GM23338 (cell line): ENCODE data around the gene SYPL2. TPM values are rescaled to one million over a fixed set of nuclear protein-coding genes. Genes with fewer than 3 reads are reported as not detected.

Experiments used
- ATAC-seq: fragments of 200-7000 bp; cut with Tn5 transposase; 3 replicates; pipeline ENCODE4 v1.9.1; 2020
- DNase-seq: peaks from one replicate; pipeline ENCODE4 v3.0.0-alpha.2; 2015; ENCODE audit warnings: low spot score
- H2AFZ ChIP-seq: fragments of 200-600 bp; sonication (generic); 2 replicates; pipeline ENCODE4 v1.8.0; 2016; ENCODE audit warnings: antibody characterized with exemption, mild to moderate bottlenecking, moderate library complexity
- H3F3A ChIP-seq: fragments of 200-600 bp; sonication (generic); replicated peaks from 2 replicates; pipeline ENCODE4 v1.8.0; 2017; ENCODE audit warnings: antibody characterized with exemption, mixed run types, low read depth
- H3K27ac ChIP-seq: fragments of 200-600 bp; sonication (generic); 2 replicates; pipeline ENCODE4 v1.6.1; 2016; ENCODE audit warnings: low read depth
- H3K27me3 ChIP-seq: fragments of 200-600 bp; sonication (generic); 2 replicates; pipeline ENCODE4 v1.8.0; 2016; ENCODE audit warnings: mild to moderate bottlenecking, mixed run types, moderate library complexity; ENCODE audit not compliant: insufficient read depth
- H3K36me3 ChIP-seq: fragments of 200-600 bp; sonication (generic); 2 replicates; pipeline ENCODE4 v1.8.0; 2016; ENCODE audit warnings: mild to moderate bottlenecking; ENCODE audit not compliant: insufficient read depth
- H3K4me1 ChIP-seq: fragments of 200-600 bp; sonication (generic); 2 replicates; pipeline ENCODE4 v1.8.0; 2016; ENCODE audit warnings: mild to moderate bottlenecking, moderate library complexity; ENCODE audit not compliant: insufficient read depth
- H3K4me2 ChIP-seq: fragments of 200-600 bp; sonication (generic); 2 replicates; pipeline ENCODE4 v1.7.1; 2017; ENCODE audit warnings: mixed run types
- H3K4me3 ChIP-seq: fragments of 200-600 bp; sonication (generic); 2 replicates; pipeline ENCODE4 v1.6.1; 2016; ENCODE audit warnings: mixed run types
- H3K79me2 ChIP-seq: fragments of 200-600 bp; sonication (generic); replicated peaks from 2 replicates; pipeline ENCODE4 v1.8.0; 2017; ENCODE audit warnings: mild to moderate bottlenecking; ENCODE audit not compliant: insufficient read depth
- H3K9me2 ChIP-seq: fragments of 200-600 bp; sonication (generic); 2 replicates; pipeline ENCODE4 v1.8.0; 2017; ENCODE audit not compliant: insufficient read depth
- H4K20me1 ChIP-seq: fragments of 200-600 bp; sonication (generic); replicated peaks from 2 replicates; pipeline ENCODE4 v1.8.0; 2017; ENCODE audit warnings: mild to moderate bottlenecking; ENCODE audit not compliant: insufficient read depth
- H3K27ac Mint-ChIP-seq: 2 replicates; pipeline ENCODE4 v1.8.0; 2020; ENCODE audit warnings: inconsistent platforms, mild to moderate bottlenecking, moderate library complexity, mixed read lengths
- H3K27me3 Mint-ChIP-seq: 3 replicates; pipeline ENCODE4 v1.8.0; 2022; ENCODE audit warnings: low read depth, mild to moderate bottlenecking, moderate library complexity, mixed read lengths, inconsistent platforms; ENCODE audit not compliant: insufficient read depth, poor library complexity
- H3K36me3 Mint-ChIP-seq: 3 replicates; pipeline ENCODE4 v1.8.0; 2021; ENCODE audit warnings: low read depth, mild to moderate bottlenecking, inconsistent platforms, moderate library complexity, mixed read lengths
- H3K4me1 Mint-ChIP-seq: 3 replicates; pipeline ENCODE4 v1.8.0; 2020; ENCODE audit warnings: mild to moderate bottlenecking, inconsistent platforms, mixed read lengths
- H3K4me3 Mint-ChIP-seq: 3 replicates; pipeline ENCODE4 v1.8.0; 2021; ENCODE audit warnings: moderate library complexity, mild to moderate bottlenecking, inconsistent platforms, mixed read lengths
- H3K9me3 Mint-ChIP-seq: 3 replicates; pipeline ENCODE4 v1.8.0; 2020; ENCODE audit warnings: moderate library complexity, mild to moderate bottlenecking, inconsistent platforms, mixed read lengths
- CREB1 ChIP-seq: fragments of 250-450 bp; sonication (Bioruptor Pico); IDR thresholded peaks from 2 replicates; pipeline ENCODE4 v1.5.0; 2020; ENCODE audit warnings: low read depth, mild to moderate bottlenecking, moderate library complexity
- CTCF ChIP-seq, 2 experiments: fragments of 200-600 bp in 1 of 2; sonication (generic) in 1 of 2; conservative IDR thresholded peaks; 2 replicates each; pipeline versions ENCODE4 v1.5.1 to v1.6.1; 2016 to 2017; ENCODE audit warnings: antibody characterized with exemption in 2 of 2, low read depth in 2 of 2, mild to moderate bottlenecking in 2 of 2, moderate library complexity in 1 of 2
- EZH2 ChIP-seq: fragments of 200-600 bp; sonication (generic); IDR thresholded peaks from one replicate; pipeline ENCODE4 v1.8.0; 2017; ENCODE audit warnings: antibody characterized with exemption, mild to moderate bottlenecking, low read depth; ENCODE audit not compliant: unreplicated experiment
- EZH2phosphoT487 ChIP-seq: fragments of 200-600 bp; sonication (generic); IDR thresholded peaks from one replicate; pipeline ENCODE4 v1.8.1; 2018; ENCODE audit warnings: antibody characterized with exemption; ENCODE audit not compliant: unreplicated experiment
- POLR2AphosphoS5 ChIP-seq: IDR thresholded peaks from 2 replicates; pipeline ENCODE4 v1.6.1; 2016; ENCODE audit warnings: antibody characterized with exemption, low read depth
- ZNF114 ChIP-seq: fragments of 250-450 bp; sonication (Bioruptor Pico); IDR thresholded peaks from 2 replicates; pipeline ENCODE4 v1.5.0; 2020; ENCODE audit warnings: mild to moderate bottlenecking, moderate library complexity
- ZNF331 ChIP-seq: fragments of 250-450 bp; sonication (Bioruptor Pico); IDR thresholded peaks from 2 replicates; pipeline ENCODE4 v1.5.0; 2020; ENCODE audit warnings: low read depth, mild to moderate bottlenecking, moderate library complexity
- ZNF462 ChIP-seq: fragments of 250-450 bp; sonication (Bioruptor Pico); IDR thresholded peaks from 2 replicates; pipeline ENCODE4 v1.5.0; 2020; ENCODE audit warnings: mild to moderate bottlenecking, moderate library complexity
- polyA plus RNA-seq: library from polyadenylated mRNA; unstranded; fragments of >200 nt; fragmentation: Nextera tagmentation; extraction: Ambion mirVana; gene quantifications from 2 replicates; pipeline ENCODE4 v1.2.1, GENCODE V29; 2016
- total RNA-seq: library from RNA; depleted of rRNA; stranded (reverse); fragments of >200 nt; shearing (Covaris generic); gene quantifications from 2 replicates; pipeline ENCODE4 v1.2.3, GENCODE V29; 2014

Gene SYPL2
- total and polyA plus RNA-seq, 2 experiments from 2014 or later: 0.40 to 0.49 TPM

GRCh38 chr1:109516872-109517271 is 50.5 kb downstream of the SYPL2 start (continued):
- TF ChIP-seq ZNF462 (CRISPR knock-in tag): no peak
- TF ChIP-seq ZNF114: no peak
- no peak for TF ChIP-seq ZNF331 (CRISPR knock-in tag)
- TF ChIP-seq EZH2: no peak
- TF ChIP-seq POLR2AphosphoS5: no peak
- no peak for TF ChIP-seq EZH2phosphoT487
- TF ChIP-seq CREB1 (CRISPR knock-in tag): no peak

- Histone ChIP-seq H3F3A (no peaks in the 10 kb centered on the region), H3K36me3 (no peaks in the 10 kb centered on the region), H3K4me3 (no peak overlapping the region), H4K20me1 (no peaks in the 10 kb centered on the region), H3K79me2 (no peaks in the 10 kb centered on the region), H3K4me2 (no peak overlapping the region), H3K9me2 (no peaks in the 10 kb centered on the region), H3K27me3 (no peaks in the 10 kb centered on the region), H3K27ac (no peak overlapping the region), H3K4me1 (no peaks in the 10 kb centered on the region), H2AFZ (no peak overlapping the region)
- peaks cover 2% of the 10 kb centered on the region for H3K27me3 Mint-ChIP-seq
- ATAC-seq (no peak), DNase-seq (no peak)
- TF ChIP-seq CTCF (conservative IDR thresholded peaks at IDR 0.05; ENCODE audit: low read depth in 2 of 2) (no peak), ZNF114 (no peak)
- no peak overlapping the region for H3K4me3 Mint-ChIP-seq
- H3K4me1 Mint-ChIP-seq: peaks cover 6% of the 10 kb centered on the region; the same call in 1 of the 3 replicates
- no peaks in the 10 kb centered on the region for H3K9me3 Mint-ChIP-seq
- no peaks in the 10 kb centered on the region for H3K36me3 Mint-ChIP-seq
- no peak overlapping the region for H3K27ac Mint-ChIP-seq
Measured at GRCh38 chr1:109517337-109517736, 51.0 kb downstream of the SYPL2 start.
